Head of caudate nucleus (tissue), 42 donors: ENCODE measurements around the gene COL4A2.
A peak's percentile ranks its signal among the peaks of the same experiment; 100 is the strongest.
"Not testable (repeated sequence)": the region's sequence is repeated elsewhere in the genome, so short reads cannot be mapped to it uniquely, and the experiment has no call there.

Experiments used
- DNase-seq, 42 donors: peaks; one replicate each; pipeline versions ENCODE4 v3.0.0 to v3.0.0-alpha.2; 2020 to 2021; ENCODE audit warnings: mixed read lengths in 7 of 42
- intact Hi-C: fragments of 100-400 bp; cut with DNase I; formaldehyde crosslinking; loops from one replicate; pipeline ENCODE4 v1.15.0; 2022

The COL4A2 gene

GRCh38 chr13:110483386-110483968 lies 176.4 kb downstream of the COL4A2 start:
- no peak for DNase-seq
- intact Hi-C loops, result no loop called here

DNA sequence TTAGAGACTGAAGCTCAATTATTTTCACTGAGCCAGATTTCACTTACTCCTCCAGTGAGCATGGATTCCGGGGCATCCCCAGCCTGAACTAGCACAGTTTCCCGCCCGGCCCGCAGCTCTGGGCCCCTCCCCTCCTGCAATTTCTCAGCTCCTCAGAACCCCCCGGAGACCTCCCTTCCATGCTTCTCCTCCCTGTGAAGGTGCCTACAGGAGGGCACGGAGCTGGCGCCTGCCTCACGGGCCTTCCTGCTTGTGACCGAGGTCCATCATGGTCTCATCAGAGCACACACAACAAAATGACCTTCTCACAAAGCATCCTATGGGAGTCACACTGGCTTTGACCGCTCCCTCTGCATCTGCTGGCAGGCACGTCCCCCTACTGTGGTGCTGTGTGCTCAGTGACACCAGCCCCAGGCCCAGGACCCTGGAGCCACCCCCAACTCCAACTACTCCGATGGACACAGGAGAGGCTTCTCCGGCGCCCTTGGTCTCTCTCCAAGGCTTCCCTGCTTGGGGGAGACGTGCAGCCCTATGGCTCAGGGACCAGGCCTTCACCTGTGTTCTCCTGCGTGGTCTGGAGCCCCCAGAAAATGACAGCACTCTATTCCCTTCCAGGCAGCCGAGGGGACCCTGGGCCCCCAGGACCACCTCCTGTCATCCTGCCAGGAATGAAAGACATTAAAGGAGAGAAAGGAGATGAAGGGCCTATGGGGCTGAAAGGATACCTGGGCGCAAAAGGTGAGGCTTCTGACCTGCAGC lies 177.4 kb downstream of the COL4A2 start:
- no peak for DNase-seq
- intact Hi-C loops, result no loop called here

DNA sequence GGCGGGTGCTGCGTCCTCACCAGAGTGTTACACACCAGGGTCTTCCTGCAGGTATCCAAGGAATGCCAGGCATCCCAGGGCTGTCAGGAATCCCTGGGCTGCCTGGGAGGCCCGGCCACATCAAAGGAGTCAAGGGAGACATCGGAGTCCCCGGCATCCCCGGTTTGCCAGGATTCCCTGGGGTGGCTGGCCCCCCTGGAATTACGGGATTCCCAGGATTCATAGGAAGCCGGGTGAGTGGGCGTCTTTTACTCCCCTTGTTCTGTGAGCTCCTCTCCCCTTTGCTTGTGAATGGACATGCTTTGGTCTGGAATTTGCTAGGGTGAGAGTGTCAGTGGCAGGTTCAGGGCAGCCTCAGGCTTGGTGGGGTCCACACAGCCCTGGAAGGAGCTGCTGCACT lies 178.5 kb downstream of the COL4A2 start:
- intact Hi-C loops, result no loop called here

DNA sequence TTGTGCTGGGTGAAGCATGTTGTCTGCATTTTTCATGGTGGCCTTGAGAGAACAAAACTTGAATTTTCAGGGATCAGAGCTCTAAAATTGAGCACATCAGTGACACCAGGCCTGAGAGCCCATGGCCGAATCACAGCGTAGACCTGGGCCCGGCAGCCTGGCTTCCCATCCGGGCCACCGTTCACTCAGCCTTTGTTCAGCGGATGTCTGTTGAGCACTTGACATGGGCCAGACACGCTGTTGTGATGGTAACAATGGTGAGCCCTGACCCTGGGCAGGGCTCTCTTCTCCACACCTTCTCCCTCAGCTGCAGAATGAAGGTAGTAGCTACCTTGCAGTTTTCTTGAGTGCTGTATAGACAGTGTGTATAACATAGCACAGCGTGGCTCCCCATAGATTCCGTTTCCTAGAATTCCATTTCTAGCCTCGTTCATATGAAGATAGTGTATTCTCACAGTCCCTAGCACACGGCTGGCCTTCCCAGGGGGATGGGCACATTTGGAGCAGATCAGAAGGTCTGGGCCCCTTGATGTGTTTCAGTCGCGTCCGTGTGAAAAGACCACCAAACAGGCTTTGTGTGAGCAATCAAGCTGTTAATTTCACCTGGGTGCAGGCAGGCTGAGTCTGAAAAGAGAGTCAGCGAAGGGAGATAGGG lies 179.1 kb downstream of the COL4A2 start:
- intact Hi-C loops, result no loop called here
- DNase-seq, result no peak

More for the DNA sequence above, 178.5 kb downstream of the COL4A2 start:
- no peak for DNase-seq

GRCh38 chr13:110486880-110487279 lies 179.8 kb downstream of the COL4A2 start:
- intact Hi-C loops, DNase-seq: not testable (repeated sequence)

- no peak for DNase-seq
- intact Hi-C loops, result no loop called here
Observed at GRCh38 chr13:110490009-110490770, 183.1 kb downstream of the COL4A2 start.

DNA sequence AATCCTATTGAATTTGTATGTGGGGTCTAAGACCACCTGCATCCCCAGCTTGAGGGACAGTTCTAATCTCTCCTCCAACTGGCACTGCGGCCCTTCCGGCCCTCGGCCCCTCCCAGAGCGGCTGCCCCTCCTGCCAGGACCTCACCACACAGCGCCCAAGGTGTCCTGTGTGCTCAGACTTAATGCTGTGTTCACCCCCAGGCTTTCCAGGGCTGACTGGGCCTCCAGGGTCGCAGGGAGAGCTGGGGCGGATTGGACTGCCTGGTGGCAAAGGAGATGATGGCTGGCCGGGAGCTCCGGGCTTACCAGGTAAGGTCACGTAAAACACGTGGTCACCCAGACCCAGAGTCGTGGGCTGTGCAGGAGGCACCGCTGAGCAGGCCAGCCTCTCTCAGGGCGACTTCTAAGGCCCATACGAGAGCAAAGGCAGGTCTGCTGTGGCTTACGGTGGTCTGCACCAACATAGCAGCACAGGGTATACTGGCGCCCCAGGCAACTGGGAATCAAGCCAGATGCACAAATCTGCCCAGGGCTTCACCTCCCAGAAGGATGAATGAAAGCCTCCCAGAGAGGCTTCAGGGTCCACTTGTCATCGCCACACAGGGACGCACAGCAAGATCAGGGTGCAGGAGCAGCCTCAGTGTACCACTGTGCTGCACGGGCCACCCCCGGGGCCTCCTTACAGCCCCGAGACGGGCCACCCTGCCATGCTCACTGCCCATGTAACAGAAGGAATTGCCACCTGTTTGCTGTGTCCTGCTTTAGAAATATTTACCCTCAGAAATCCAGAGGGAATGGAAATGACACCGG lies 185.0 kb downstream of the COL4A2 start:
- intact Hi-C loops, result no loop called here
- DNase-seq, result no peak

DNA sequence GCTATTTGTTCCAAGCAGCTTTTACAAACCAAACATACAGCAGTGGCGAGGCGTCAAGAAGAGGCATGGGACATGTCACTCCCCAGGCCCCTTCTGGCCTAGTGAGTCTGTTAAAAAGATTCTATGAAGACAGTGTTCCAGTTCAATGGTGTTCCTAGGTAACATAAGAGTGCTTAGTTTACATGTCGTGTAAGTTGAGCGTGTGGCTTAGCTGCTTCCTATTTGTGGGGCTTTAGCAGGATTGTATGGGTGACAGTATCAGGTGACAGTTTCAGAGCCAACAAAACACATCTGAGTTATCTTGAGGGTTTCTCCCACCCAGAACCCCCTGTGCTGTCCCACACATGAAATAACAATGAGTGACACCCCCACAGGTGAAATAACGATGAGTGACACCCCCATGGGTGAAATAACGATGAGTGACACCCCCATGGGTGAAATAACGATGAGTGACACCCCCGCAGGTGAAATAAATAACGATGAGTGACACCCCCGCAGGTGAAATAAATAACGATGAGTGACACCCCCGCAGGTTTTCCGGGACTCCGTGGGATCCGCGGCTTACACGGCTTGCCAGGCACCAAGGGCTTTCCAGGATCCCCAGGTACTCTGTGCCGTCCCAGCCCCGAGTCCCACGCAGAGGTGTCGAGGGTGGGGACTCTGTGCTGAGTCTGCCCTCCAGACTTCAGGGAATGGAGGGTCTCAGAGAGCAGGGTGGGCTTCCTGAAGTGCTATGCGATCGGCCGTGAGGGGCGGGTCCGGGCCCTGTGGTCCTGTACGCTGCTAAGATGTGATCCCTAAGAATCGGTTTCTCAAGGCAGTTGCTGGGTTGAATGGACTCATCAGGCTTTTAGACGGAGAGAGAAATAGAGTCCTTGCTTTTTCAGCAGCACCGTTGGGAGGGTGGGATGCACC lies 185.9 kb downstream of the COL4A2 start:
- intact Hi-C loops, result no loop called here
- peak in 30 of 42 donors; percentile 10 to 72 (median 42) for DNase-seq

DNA sequence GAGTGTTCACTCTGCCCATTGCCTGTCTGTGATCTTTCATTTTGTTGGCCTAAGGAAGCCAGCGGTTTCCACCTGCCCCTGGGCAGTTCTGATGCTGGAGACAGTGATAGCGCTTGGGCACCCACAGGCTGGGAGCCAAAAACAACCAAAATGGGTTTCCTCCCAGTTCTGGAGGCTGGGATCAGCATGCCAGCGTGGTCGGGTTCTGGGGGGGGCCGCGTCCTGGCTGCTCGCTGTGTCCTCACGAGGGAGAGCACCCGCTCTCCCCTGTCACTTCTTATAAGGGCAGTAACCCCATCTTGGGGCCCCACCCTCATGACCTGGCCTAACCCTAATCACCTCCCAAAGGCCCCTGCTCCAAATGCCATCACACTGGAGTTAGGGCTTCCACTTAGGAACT lies 186.5 kb downstream of the COL4A2 start:
- no peak for DNase-seq
- intact Hi-C loops, result no loop called here

- intact Hi-C loops, result no loop called here
- DNase-seq, result no peak
Observed at GRCh38 chr13:110495376-110495775, 188.3 kb downstream of the COL4A2 start.

GRCh38 chr13:110495881-110496280 lies 188.8 kb downstream of the COL4A2 start:
- intact Hi-C loops, result no loop called here
- no peak for DNase-seq

DNA sequence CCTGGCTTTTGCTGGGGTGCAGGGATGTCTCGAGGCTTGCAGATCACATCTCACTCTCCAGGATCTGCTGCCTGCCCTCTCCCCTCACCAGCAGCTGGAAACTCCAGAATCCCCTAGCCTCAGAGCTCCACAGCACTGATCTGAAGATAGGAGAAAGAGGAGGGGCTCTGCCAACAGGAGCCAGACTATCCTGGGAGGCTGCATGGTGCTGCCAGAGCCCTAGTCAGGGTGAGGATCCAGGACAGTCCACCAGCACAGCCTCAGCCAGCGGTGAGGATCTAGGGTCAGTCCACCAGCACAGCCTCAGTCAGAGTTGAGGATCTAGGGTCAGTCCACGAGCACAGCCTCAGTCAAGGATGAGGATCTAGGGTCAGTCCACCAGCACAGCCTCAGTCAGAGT lies 189.2 kb downstream of the COL4A2 start:
- intact Hi-C loops, result no loop called here
- no peak for DNase-seq

GRCh38 chr13:110497003-110497402 lies 189.9 kb downstream of the COL4A2 start:
- intact Hi-C loops, result no loop called here
- no peak for DNase-seq

DNA sequence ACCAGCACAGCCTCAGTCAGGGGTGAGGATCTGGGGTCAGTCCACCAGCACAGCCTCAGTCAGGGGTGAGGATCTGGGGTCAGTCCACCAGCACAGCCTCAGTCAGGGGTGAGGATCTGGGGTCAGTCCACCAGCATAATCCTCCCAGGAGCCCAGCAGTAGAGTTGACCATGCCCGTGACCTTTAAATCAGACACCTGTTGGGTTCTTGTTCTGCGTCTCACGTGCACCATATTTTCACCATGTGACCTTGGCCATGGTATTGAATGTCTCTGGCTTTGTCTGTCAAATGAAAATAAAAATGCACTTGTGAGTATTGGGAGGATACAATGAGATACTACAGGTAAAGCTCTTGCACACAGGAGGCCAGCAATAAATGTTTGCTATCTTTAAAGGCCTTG lies 190.8 kb downstream of the COL4A2 start:
- intact Hi-C loops, DNase-seq: not testable (repeated sequence)

DNA sequence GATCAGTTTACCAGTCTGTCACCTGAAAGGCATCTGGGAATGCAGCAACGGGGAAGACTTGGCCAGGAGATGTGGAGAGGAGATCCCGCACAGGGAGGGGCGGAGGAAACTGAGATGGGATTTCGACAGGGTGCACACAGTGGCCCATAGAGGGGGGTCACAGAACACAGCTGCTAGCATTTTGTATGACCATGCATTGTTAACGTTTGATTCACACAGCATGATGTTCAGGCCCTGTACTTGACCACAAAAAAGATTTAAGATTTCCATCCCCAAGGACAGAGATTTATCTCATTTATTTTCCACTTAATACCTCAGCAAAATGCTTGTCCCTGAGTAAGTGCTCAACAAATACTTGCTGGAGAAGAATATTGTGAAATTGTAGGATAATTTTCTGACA lies 191.2 kb downstream of the COL4A2 start:
- no peak for DNase-seq
- intact Hi-C loops, result no loop called here

DNA sequence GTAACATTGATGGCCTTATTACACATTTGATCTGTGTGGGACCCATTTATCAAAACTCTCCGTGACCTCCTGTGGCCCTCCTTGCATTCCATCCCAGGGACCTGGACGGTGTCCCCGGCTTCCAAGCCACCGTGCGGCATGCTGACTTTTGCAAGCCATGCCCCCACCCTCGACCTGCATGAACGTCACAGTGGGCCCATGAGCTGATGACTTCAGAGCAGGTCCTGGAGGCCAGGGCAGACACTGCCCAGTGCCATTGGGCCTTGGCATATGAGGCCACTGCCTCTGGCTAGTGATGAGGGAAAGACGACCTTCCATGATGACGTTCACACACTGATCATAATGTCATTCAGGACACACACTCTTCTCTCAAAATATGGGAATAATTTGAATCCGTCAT lies 191.7 kb downstream of the COL4A2 start:
- intact Hi-C loops, result no loop called here
- no peak for DNase-seq

DNA sequence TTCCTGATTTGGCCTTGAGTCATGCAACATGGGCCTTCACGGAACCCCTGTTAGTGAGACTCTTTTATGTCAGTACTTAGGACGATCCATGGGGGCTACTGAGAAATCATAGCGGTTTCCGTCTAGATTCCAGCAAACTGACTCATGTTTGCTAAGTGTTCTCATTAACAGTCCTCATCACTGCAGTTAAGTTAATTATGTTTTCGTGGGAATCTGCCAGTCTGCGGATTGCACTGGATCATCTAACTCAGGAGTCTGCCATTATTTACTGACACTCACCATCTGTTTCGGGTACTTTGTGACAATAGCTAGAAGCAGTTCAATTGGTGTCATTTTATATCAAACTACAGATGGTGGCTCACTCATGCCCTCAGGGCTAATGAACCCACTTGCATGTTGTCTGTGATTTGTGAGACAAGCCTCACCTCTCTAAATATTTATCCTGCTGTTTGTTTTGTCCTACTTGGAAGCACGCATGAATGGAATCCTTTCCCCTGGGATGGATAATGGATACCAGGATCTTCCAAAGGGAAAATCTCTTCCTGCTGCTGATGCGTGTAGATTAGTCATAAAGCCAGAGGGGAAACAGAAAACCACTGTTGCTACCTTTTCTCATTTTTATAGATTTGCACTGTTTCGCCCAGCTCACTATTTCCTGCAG lies 192.7 kb downstream of the COL4A2 start:
- intact Hi-C loops, result no loop called here
- no peak for DNase-seq
